ENCODE results near the gene ASTL. TPM values are rescaled to one million over a fixed set of nuclear protein-coding genes. Genes with fewer than 3 reads are reported as not detected.

ASTL gene
- total and polyA plus RNA-seq, 9 of the 15 experiments (the other 6 are each of a cell fraction or from before 2014, with no cell fraction given): not detected

GRCh38 chr2:96095116-96095636 lies 43.1 kb downstream of the ASTL start (continued):
- TF ChIP-seq, protein P1, sequence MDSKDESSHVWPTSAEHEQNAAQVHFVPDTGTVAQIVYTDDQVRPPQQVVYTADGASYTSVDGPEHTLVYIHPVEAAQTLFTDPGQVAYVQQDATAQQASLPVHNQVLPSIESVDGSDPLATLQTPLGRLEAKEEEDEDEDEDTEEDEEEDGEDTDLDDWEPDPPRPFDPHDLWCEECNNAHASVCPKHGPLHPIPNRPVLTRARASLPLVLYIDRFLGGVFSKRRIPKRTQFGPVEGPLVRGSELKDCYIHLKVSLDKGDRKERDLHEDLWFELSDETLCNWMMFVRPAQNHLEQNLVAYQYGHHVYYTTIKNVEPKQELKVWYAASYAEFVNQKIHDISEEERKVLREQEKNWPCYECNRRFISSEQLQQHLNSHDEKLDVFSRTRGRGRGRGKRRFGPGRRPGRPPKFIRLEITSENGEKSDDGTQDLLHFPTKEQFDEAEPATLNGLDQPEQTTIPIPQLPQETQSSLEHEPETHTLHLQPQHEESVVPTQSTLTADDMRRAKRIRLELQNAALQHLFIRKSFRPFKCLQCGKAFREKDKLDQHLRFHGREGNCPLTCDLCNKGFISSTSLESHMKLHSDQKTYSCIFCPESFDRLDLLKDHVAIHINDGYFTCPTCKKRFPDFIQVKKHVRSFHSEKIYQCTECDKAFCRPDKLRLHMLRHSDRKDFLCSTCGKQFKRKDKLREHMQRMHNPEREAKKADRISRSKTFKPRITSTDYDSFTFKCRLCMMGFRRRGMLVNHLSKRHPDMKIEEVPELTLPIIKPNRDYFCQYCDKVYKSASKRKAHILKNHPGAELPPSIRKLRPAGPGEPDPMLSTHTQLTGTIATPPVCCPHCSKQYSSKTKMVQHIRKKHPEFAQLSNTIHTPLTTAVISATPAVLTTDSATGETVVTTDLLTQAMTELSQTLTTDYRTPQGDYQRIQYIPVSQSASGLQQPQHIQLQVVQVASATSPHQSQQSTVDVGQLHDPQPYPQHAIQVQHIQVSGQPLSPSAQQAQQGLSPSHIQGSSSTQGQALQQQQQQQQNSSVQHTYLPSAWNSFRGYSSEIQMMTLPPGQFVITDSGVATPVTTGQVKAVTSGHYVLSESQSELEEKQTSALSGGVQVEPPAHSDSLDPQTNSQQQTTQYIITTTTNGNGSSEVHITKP (IDR thresholded peaks at IDR 0.05; ENCODE audit: partially characterized antibody): peak; percentile 91
- TF ChIP-seq ATF1 (CRISPR knock-in tag; IDR thresholded peaks at IDR 0.05) (no peak), ATF1 (tag; IDR thresholded peaks at IDR 0.05) (0 out of 2 replicates have a peak, but pooled peaks have one; percentile 25), FOXK2 (conservative IDR thresholded peaks at IDR 0.05 in 1 of 2, IDR thresholded peaks at IDR 0.05 in 1 of 2; ENCODE audit: low read depth in 2 of 2) (peak; percentile 20 to 47; a peak in 2 of 4 replicates), CREB1 (IDR thresholded peaks at IDR 0.05) (no peak), CREB1 (CRISPR knock-in tag; IDR thresholded peaks at IDR 0.05) (no peak), MAFG (tag; conservative IDR thresholded peaks at IDR 0.05) (peak; percentile 94), SMAD1 (IDR thresholded peaks at IDR 0.05; ENCODE audit: low read depth, low read length, partially characterized antibody) (peak; percentile 41), HDAC2 (IDR thresholded peaks at IDR 0.05) (peak; percentile 51; the same call in 1 of the 2 replicates), ZKSCAN8 (CRISPR knock-in tag; IDR thresholded peaks at IDR 0.05) (no peak), CEBPG (CRISPR knock-in tag; IDR thresholded peaks at IDR 0.05) (no peak), CEBPG (tag; conservative IDR thresholded peaks at IDR 0.05 in 1 of 2, IDR thresholded peaks at IDR 0.05 in 1 of 2) (no peak), PCBP2 (IDR thresholded peaks at IDR 0.05; ENCODE audit: low read depth, low read length, poor library complexity, severe bottlenecking) (no peak), NCOR1 (IDR thresholded peaks at IDR 0.05) (peak; percentile 61), NFE2 (IDR thresholded peaks at IDR 0.05; ENCODE audit: low read depth) (peak; percentile 88), JUND (IDR thresholded peaks at IDR 0.05; ENCODE audit: borderline replicate concordance, low read depth, low read length) (no peak), JUND (tag; IDR thresholded peaks at IDR 0.05; ENCODE audit: borderline replicate concordance, low read depth, low read length) (0 out of 3 replicates have a peak, but pooled peaks have one; percentile 18), PML (IDR thresholded peaks at IDR 0.05; ENCODE audit: low read length) (0 out of 2 replicates have a peak, but pooled peaks have one; percentile 21), HDGF (IDR thresholded peaks at IDR 0.05) (no peak), THRA (IDR thresholded peaks at IDR 0.05) (no peak), CBX3 (IDR thresholded peaks at IDR 0.05; ENCODE audit: borderline replicate concordance in 1 of 2, low read length in 2 of 2) (0 out of 3 replicates have a peak, but pooled peaks of 1 of the 2 experiments have one; percentile 15)
- TF ChIP-seq, protein P2, sequence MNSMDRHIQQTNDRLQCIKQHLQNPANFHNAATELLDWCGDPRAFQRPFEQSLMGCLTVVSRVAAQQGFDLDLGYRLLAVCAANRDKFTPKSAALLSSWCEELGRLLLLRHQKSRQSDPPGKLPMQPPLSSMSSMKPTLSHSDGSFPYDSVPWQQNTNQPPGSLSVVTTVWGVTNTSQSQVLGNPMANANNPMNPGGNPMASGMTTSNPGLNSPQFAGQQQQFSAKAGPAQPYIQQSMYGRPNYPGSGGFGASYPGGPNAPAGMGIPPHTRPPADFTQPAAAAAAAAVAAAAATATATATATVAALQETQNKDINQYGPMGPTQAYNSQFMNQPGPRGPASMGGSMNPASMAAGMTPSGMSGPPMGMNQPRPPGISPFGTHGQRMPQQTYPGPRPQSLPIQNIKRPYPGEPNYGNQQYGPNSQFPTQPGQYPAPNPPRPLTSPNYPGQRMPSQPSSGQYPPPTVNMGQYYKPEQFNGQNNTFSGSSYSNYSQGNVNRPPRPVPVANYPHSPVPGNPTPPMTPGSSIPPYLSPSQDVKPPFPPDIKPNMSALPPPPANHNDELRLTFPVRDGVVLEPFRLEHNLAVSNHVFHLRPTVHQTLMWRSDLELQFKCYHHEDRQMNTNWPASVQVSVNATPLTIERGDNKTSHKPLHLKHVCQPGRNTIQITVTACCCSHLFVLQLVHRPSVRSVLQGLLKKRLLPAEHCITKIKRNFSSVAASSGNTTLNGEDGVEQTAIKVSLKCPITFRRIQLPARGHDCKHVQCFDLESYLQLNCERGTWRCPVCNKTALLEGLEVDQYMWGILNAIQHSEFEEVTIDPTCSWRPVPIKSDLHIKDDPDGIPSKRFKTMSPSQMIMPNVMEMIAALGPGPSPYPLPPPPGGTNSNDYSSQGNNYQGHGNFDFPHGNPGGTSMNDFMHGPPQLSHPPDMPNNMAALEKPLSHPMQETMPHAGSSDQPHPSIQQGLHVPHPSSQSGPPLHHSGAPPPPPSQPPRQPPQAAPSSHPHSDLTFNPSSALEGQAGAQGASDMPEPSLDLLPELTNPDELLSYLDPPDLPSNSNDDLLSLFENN (IDR thresholded peaks at IDR 0.05; ENCODE audit: low read depth in 2 of 2, low read length in 2 of 2): no peak
